ENCODE data around the gene TNNC1.

The TNNC1 gene

GRCh38 chr3:52453496-52454249 lies at the start of gene TNNC1:
TNNC1 (minus strand) TSS chr3:52454041; CDS start chr3:52454015, 26 bp downstream.
- in situ Hi-C loops (cut with HindIII; ENCODE audit: low sequenced_read_pairs): no loop called here

DNA sequence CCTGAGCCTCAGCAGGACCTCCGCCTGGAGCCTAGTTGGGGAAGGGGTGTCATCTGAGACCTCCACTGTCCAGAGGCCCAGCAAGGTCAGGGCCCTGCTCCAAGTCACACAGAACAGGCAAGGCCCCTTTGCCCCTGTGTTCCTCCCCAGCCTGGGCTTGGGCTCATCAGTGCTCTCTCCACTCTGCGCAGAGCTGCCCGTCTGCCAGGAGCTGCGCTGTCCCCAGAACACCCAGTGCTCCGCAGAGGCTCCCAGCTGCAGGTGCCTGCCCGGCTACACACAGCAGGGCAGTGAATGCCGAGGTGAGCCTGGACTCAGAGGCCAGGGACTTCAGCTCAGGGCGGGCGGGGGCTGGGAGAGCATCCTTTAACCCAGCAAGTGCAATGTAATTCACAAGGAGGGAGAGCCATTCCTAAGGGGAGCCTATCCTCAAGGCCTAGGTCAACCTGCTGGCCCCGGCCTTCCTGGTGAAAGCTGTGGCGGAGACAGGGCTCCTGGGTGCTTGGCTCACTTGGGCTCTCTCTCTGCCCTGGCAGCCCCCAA lies 49.0 kb upstream of the TNNC1 start:
- in situ Hi-C loops (cut with HindIII; ENCODE audit: low sequenced_read_pairs): no loop called here

DNA sequence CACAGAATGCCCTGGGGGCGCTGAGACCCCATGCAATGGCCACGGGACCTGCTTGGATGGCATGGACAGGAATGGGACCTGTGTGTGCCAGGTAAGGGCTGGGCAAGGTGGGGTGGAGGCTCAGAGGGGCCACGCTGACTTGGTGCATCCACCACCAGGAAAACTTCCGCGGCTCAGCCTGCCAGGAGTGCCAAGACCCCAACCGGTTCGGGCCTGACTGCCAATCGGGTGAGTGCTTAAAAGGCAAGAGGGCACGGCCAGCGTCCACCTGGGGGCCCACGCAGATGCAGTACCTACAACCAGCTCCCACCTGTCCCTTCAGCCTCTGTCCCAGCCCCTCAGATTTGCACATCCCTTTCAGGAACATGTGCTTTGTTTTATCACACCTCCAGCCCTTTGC lies 48.2 kb upstream of the TNNC1 start:
- in situ Hi-C loops (cut with HindIII; ENCODE audit: low sequenced_read_pairs): no loop called here

GRCh38 chr3:52501046-52501445 lies 47.2 kb upstream of the TNNC1 start:
- in situ Hi-C loops (cut with HindIII; ENCODE audit: low sequenced_read_pairs): no loop called here

- in situ Hi-C loops (cut with HindIII; ENCODE audit: low sequenced_read_pairs): no loop called here
These were observed 44.6 kb upstream of the TNNC1 start for GRCh38 chr3:52498137-52499054.

GRCh38 chr3:52495777-52496602 lies 42.1 kb upstream of the TNNC1 start:
- in situ Hi-C loops (cut with HindIII; ENCODE audit: low sequenced_read_pairs): no loop called here

DNA sequence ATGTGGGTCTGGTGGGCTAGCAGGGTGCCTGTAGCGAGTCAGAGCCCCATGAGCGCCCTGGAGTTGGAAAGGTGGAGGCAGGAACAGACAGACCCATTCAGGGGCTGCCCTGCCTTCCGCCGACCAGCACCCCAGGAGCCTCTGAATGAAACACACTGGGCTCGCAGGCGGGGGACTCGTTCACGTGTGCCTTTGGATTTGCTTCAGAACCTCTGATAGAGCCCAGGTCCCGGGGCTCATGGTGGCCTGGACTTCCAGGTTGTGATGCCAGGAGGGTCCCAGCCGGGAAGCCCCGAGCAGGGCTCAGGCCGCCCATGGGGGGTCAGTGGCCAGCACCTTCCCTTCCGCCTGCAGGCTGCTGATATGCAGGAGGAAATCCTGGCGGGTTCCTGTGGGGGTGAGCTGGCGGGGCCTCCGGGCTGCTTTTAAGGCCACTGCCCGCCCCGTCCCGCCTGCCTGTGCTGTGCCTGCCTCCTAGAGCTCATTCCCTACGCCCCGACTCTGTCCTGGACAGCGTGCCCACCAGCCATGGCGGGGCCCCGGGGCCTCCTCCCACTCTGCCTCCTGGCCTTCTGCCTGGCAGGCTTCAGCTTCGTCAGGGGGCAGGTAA lies 41.1 kb upstream of the TNNC1 start, which contains the start of gene STAB1:
STAB1 (plus strand) TSS at position 453 of the 610 bp plus-strand sequence; CDS start at position 529, 76 bp downstream.
- in situ Hi-C loops (cut with HindIII; ENCODE audit: low sequenced_read_pairs): no loop called here

DNA sequence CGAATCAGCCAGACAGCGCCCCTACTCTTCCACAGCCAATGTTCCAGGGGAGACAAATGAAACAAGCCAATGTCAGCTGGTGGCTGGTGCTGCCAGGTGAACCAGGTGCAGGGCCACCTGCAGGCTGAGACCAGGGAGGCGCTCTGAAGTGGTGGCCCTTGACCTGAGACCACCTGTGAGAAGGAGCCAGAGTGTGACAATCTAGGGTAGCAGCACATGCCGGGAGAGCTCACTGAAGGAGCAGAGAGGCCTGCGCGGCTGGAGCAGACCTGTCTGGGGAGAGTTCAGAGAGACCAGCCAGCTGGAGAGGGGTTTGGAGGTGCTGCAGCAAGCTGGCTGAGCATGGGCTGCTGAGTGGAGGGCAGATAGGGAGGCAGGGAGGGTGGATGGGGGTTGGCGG lies 40.6 kb upstream of the TNNC1 start:
- in situ Hi-C loops (cut with HindIII; ENCODE audit: low sequenced_read_pairs): no loop called here

GRCh38 chr3:52493232-52494017 lies 39.6 kb upstream of the TNNC1 start:
- in situ Hi-C loops (cut with HindIII; ENCODE audit: low sequenced_read_pairs): no loop called here

- in situ Hi-C loops (cut with HindIII; ENCODE audit: low sequenced_read_pairs): no loop called here
These were observed 38.2 kb upstream of the TNNC1 start for GRCh38 chr3:52492059-52492458.

- in situ Hi-C loops (cut with HindIII; ENCODE audit: low sequenced_read_pairs): no loop called here
These were observed 37.2 kb upstream of the TNNC1 start for GRCh38 chr3:52490939-52491526.

DNA sequence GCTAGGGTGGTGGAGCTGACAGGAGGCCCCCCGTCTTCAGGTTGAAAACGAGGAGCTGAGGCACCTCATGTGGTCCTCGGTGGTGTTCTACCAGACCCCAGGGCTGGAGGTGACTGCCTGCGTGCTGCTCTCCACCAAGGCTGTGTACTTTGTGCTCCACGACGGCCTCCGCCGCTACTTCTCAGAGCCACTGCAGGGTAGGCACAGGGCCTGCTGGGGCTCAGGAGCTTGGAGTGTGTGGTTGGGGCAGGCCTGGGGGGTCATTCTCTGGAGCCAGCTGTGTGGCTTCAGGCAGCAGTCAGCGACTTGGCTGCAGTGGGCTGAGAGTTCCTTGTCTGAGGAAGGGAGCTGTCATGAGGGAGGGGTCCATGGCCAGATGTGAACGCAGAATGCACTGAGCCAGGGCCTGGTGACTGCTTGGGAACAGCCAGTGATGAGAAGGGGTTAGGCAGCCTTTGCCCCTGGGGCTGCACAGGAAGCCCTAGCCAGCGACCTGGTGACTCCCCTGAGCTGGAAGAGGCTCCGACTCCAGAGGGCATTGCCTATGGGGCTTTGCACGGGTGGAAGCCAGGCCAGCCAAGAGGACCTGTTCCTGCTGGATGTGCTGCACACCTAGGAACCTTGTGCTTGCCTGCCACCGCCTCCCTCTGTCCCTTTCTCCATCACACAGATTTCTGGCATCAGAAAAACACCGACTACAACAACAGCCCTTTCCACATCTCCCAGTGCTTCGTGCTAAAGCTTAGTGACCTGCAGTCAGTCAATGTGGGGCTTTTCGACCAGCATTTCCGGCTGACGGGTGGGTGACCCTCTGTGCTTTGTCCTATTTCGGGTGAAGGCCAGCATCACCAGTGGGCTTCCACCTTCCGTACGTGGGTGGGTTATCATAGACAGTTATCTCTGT lies 36.4 kb upstream of the TNNC1 start:
- in situ Hi-C loops (cut with HindIII; ENCODE audit: low sequenced_read_pairs): no loop called here

GRCh38 chr3:52489453-52489852 lies 35.6 kb upstream of the TNNC1 start:
- in situ Hi-C loops (cut with HindIII; ENCODE audit: low sequenced_read_pairs): no loop called here

- in situ Hi-C loops (cut with HindIII; ENCODE audit: low sequenced_read_pairs): no loop called here
These were observed 34.9 kb upstream of the TNNC1 start for GRCh38 chr3:52488746-52489145.

DNA sequence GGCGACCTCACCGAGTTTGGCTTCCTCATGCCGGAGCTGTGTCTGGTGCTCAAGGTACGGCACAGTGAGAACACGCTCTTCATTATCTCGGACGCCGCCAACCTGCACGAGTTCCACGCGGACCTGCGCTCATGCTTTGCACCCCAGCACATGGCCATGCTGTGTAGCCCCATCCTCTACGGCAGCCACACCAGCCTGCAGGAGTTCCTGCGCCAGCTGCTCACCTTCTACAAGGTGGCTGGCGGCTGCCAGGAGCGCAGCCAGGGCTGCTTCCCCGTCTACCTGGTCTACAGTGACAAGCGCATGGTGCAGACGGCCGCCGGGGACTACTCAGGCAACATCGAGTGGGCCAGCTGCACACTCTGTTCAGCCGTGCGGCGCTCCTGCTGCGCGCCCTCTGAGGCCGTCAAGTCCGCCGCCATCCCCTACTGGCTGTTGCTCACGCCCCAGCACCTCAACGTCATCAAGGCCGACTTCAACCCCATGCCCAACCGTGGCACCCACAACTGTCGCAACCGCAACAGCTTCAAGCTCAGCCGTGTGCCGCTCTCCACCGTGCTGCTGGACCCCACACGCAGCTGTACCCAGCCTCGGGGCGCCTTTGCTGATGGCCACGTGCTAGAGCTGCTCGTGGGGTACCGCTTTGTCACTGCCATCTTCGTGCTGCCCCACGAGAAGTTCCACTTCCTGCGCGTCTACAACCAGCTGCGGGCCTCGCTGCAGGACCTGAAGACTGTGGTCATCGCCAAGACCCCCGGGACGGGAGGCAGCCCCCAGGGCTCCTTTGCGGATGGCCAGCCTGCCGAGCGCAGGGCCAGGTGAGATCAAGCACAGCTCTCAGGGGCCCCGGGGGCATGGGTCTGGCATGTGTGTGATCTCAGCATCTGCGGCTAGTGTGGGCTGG lies 34.2 kb upstream of the TNNC1 start:
- in situ Hi-C loops (cut with HindIII; ENCODE audit: low sequenced_read_pairs): no loop called here

DNA sequence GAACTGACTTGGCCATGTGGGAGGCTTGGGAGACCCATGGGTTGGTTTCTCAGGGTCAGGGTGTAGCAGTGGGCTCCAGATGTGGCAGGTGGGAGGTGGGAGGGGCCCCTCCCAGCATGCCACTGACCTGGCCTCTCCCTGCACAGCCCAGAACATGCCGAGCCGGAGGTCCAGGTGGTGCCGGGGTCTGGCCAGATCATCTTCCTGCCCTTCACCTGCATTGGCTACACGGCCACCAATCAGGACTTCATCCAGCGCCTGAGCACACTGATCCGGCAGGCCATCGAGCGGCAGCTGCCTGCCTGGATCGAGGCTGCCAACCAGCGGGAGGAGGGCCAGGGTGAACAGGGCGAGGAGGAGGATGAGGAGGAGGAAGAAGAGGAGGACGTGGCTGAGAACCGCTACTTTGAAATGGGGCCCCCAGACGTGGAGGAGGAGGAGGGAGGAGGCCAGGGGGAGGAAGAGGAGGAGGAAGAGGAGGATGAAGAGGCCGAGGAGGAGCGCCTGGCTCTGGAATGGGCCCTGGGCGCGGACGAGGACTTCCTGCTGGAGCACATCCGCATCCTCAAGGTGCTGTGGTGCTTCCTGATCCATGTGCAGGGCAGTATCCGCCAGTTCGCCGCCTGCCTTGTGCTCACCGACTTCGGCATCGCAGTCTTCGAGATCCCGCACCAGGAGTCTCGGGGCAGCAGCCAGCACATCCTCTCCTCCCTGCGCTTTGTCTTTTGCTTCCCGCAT lies 33.4 kb upstream of the TNNC1 start:
- in situ Hi-C loops (cut with HindIII; ENCODE audit: low sequenced_read_pairs): no loop called here
